ENCODE results near the gene ARHGAP5. TPM values are rescaled to one million over a fixed set of nuclear protein-coding genes. Genes with fewer than 3 reads are reported as not detected.

ARHGAP5 gene
- total and polyA plus RNA-seq, 3 experiments from 2014 or later = 15.9 to 38.2 (median 37.9) TPM

GRCh38 chr14:32171469-32171868 is 94.4 kb downstream of the ARHGAP5 start:
- Mint-ChIP-seq H3K27me3 (peaks cover 0 to 6% of the 10 kb centered on the region in 2 donors), H3K27ac (no peak overlapping the region)

GRCh38 chr14:32183151-32184058 is 106.3 kb downstream of the ARHGAP5 start:
- ChIA-PET CTCF (no interaction called here), POLR2A (no interaction called here)
- H3K4me1 ChIP-seq (ENCODE audit: insufficient read depth, low read length) = no peaks in the 10 kb centered on the region
- Mint-ChIP-seq H3K9me3 (peaks cover 7 to 25% (median 20%) of the 10 kb centered on the region in 5 donors), H3K4me3 (no peak overlapping the region), H3K4me1 (no peaks in the 10 kb centered on the region), H3K27me3 (peaks cover 9 to 46% of the 10 kb centered on the region in 2 donors), H3K36me3 (no peaks in the 10 kb centered on the region), H3K27ac (no peak overlapping the region)
- DNase-seq = no peak
- no peaks in the 10 kb centered on the region for H3K27me3 ChIP-seq (ENCODE audit: insufficient read depth, low read length, poor library complexity, severe bottlenecking)
- H3K36me3 ChIP-seq (ENCODE audit: insufficient read depth, low read length) = no peaks in the 10 kb centered on the region
- H3K27ac ChIP-seq (ENCODE audit: low read depth, low read length) = no peak overlapping the region
- no peaks in the 10 kb centered on the region for H3K9me3 ChIP-seq (ENCODE audit: low read length)
- H3K4me3 ChIP-seq (ENCODE audit: low read length) = no peak overlapping the region

More at GRCh38 chr14:32171469-32171868, 94.4 kb downstream of the ARHGAP5 start:
- CTCF ChIA-PET = no interaction called here
- Histone ChIP-seq H3K9me3 (ENCODE audit: low read length) (no peaks in the 10 kb centered on the region), H3K4me3 (ENCODE audit: low read length) (no peak overlapping the region), H3K4me1 (ENCODE audit: insufficient read depth, low read length) (no peaks in the 10 kb centered on the region), H3K36me3 (ENCODE audit: insufficient read depth, low read length) (no peaks in the 10 kb centered on the region), H3K27ac (ENCODE audit: low read depth, low read length) (no peak overlapping the region), H3K27me3 (ENCODE audit: insufficient read depth, low read length, poor library complexity, severe bottlenecking) (no peaks in the 10 kb centered on the region)
- DNase-seq = no peak
- H3K36me3 Mint-ChIP-seq = no peaks in the 10 kb centered on the region
- no peaks in the 10 kb centered on the region for H3K9me3 Mint-ChIP-seq
- H3K4me3 Mint-ChIP-seq = no peak overlapping the region
- POLR2A ChIA-PET = no interaction called here
- H3K4me1 Mint-ChIP-seq = no peaks in the 10 kb centered on the region

GRCh38 chr14:32185097-32185496 is 108.0 kb downstream of the ARHGAP5 start:
- H3K27ac Mint-ChIP-seq = no peak overlapping the region
- POLR2A ChIA-PET = no interaction called here
- Histone ChIP-seq H3K9me3 (ENCODE audit: low read length) (no peaks in the 10 kb centered on the region), H3K36me3 (ENCODE audit: insufficient read depth, low read length) (no peaks in the 10 kb centered on the region), H3K27ac (ENCODE audit: low read depth, low read length) (no peak overlapping the region), H3K27me3 (ENCODE audit: insufficient read depth, low read length, poor library complexity, severe bottlenecking) (no peaks in the 10 kb centered on the region), H3K4me3 (ENCODE audit: low read length) (no peak overlapping the region), H3K4me1 (ENCODE audit: insufficient read depth, low read length) (no peaks in the 10 kb centered on the region)
- CTCF ChIA-PET = no interaction called here
- H3K4me1 Mint-ChIP-seq = no peaks in the 10 kb centered on the region
- no peak overlapping the region for H3K4me3 Mint-ChIP-seq
- H3K9me3 Mint-ChIP-seq = peaks cover 7 to 20% (median 16%) of the 10 kb centered on the region in 5 donors
- H3K36me3 Mint-ChIP-seq = no peaks in the 10 kb centered on the region
- no peak for DNase-seq
- peaks cover 13 to 42% of the 10 kb centered on the region in 2 donors for H3K27me3 Mint-ChIP-seq

GRCh38 chr14:32186248-32186647 is 109.1 kb downstream of the ARHGAP5 start:
- no peaks in the 10 kb centered on the region for H3K27me3 ChIP-seq (ENCODE audit: insufficient read depth, low read length, poor library complexity, severe bottlenecking)
- DNase-seq = no peak
- ChIA-PET CTCF (no interaction called here), POLR2A (no interaction called here)
- H3K27ac ChIP-seq (ENCODE audit: low read depth, low read length) = no peak overlapping the region
- no peak overlapping the region for H3K27ac Mint-ChIP-seq
- H3K4me1 ChIP-seq (ENCODE audit: insufficient read depth, low read length) = no peaks in the 10 kb centered on the region
- H3K36me3 Mint-ChIP-seq = no peaks in the 10 kb centered on the region
- no peaks in the 10 kb centered on the region for H3K9me3 ChIP-seq (ENCODE audit: low read length)
- H3K9me3 Mint-ChIP-seq = peaks cover 7 to 19% (median 13%) of the 10 kb centered on the region in 5 donors
- no peaks in the 10 kb centered on the region for H3K4me1 Mint-ChIP-seq
- no peak overlapping the region for H3K4me3 Mint-ChIP-seq
- peaks cover 13 to 40% of the 10 kb centered on the region in 2 donors for H3K27me3 Mint-ChIP-seq
- no peaks in the 10 kb centered on the region for H3K36me3 ChIP-seq (ENCODE audit: insufficient read depth, low read length)
- no peak overlapping the region for H3K4me3 ChIP-seq (ENCODE audit: low read length)

- no peaks in the 10 kb centered on the region for H3K4me1 ChIP-seq (ENCODE audit: insufficient read depth, low read length)
- H3K4me3 ChIP-seq (ENCODE audit: low read length) = no peak overlapping the region
- H3K36me3 ChIP-seq (ENCODE audit: insufficient read depth, low read length) = no peaks in the 10 kb centered on the region
- no peak overlapping the region for H3K27ac ChIP-seq (ENCODE audit: low read depth, low read length)
- ChIA-PET CTCF (no interaction called here), POLR2A (no interaction called here)
- no peaks in the 10 kb centered on the region for H3K9me3 ChIP-seq (ENCODE audit: low read length)
- DNase-seq = no peak
- H3K27me3 Mint-ChIP-seq = peaks cover 16 to 41% of the 10 kb centered on the region in 2 donors
- H3K9me3 Mint-ChIP-seq = peaks cover 6 to 15% (median 11%) of the 10 kb centered on the region in 5 donors
- no peak overlapping the region for H3K4me3 Mint-ChIP-seq
- no peaks in the 10 kb centered on the region for H3K27me3 ChIP-seq (ENCODE audit: insufficient read depth, low read length, poor library complexity, severe bottlenecking)
- no peaks in the 10 kb centered on the region for H3K36me3 Mint-ChIP-seq
- H3K27ac Mint-ChIP-seq = no peak overlapping the region
- no peaks in the 10 kb centered on the region for H3K4me1 Mint-ChIP-seq
Observed at GRCh38 chr14:32189811-32190210, 112.7 kb downstream of the ARHGAP5 start.

- H3K27ac ChIP-seq (ENCODE audit: low read depth, low read length) = no peak overlapping the region
- DNase-seq = no peak
- no peak overlapping the region for H3K4me3 ChIP-seq (ENCODE audit: low read length)
- H3K27me3 Mint-ChIP-seq = peaks cover 13 to 39% of the 10 kb centered on the region in 2 donors
- H3K4me1 ChIP-seq (ENCODE audit: insufficient read depth, low read length) = no peaks in the 10 kb centered on the region
- H3K9me3 Mint-ChIP-seq = peaks cover 0 to 9% (median 4%) of the 10 kb centered on the region in 5 donors
- no peak overlapping the region for H3K27ac Mint-ChIP-seq
- no peak overlapping the region for H3K4me3 Mint-ChIP-seq
- H3K27me3 ChIP-seq (ENCODE audit: insufficient read depth, low read length, poor library complexity, severe bottlenecking) = no peaks in the 10 kb centered on the region
- H3K36me3 ChIP-seq (ENCODE audit: insufficient read depth, low read length) = no peaks in the 10 kb centered on the region
- H3K36me3 Mint-ChIP-seq = no peaks in the 10 kb centered on the region
- no peaks in the 10 kb centered on the region for H3K4me1 Mint-ChIP-seq
- no peaks in the 10 kb centered on the region for H3K9me3 ChIP-seq (ENCODE audit: low read length)
- CTCF ChIA-PET = no interaction called here
- POLR2A ChIA-PET = no interaction called here
Observed at GRCh38 chr14:32190673-32191072, 113.6 kb downstream of the ARHGAP5 start.

- no peak overlapping the region for H3K4me3 ChIP-seq (ENCODE audit: low read length)
- ChIA-PET POLR2A (no interaction called here), CTCF (no interaction called here)
- H3K4me1 ChIP-seq (ENCODE audit: insufficient read depth, low read length) = no peaks in the 10 kb centered on the region
- no peak overlapping the region for H3K27ac Mint-ChIP-seq
- H3K27me3 ChIP-seq (ENCODE audit: insufficient read depth, low read length, poor library complexity, severe bottlenecking) = no peaks in the 10 kb centered on the region
- H3K9me3 Mint-ChIP-seq = no peaks in the 10 kb centered on the region
- no peak for DNase-seq
- H3K27ac ChIP-seq (ENCODE audit: low read depth, low read length) = no peak overlapping the region
- no peak overlapping the region for H3K4me3 Mint-ChIP-seq
- H3K27me3 Mint-ChIP-seq = peaks cover 9 to 38% of the 10 kb centered on the region in 2 donors
- H3K36me3 Mint-ChIP-seq = no peaks in the 10 kb centered on the region
- H3K9me3 ChIP-seq (ENCODE audit: low read length) = no peaks in the 10 kb centered on the region
- no peaks in the 10 kb centered on the region for H3K4me1 Mint-ChIP-seq
- H3K36me3 ChIP-seq (ENCODE audit: insufficient read depth, low read length) = no peaks in the 10 kb centered on the region
Observed at GRCh38 chr14:32192712-32193373, 115.7 kb downstream of the ARHGAP5 start.

GRCh38 chr14:32193532-32193931 is 116.4 kb downstream of the ARHGAP5 start:
- Histone ChIP-seq H3K27ac (ENCODE audit: low read depth, low read length) (no peak overlapping the region), H3K4me3 (ENCODE audit: low read length) (no peak overlapping the region), H3K36me3 (ENCODE audit: insufficient read depth, low read length) (no peaks in the 10 kb centered on the region), H3K27me3 (ENCODE audit: insufficient read depth, low read length, poor library complexity, severe bottlenecking) (no peaks in the 10 kb centered on the region), H3K4me1 (ENCODE audit: insufficient read depth, low read length) (no peaks in the 10 kb centered on the region), H3K9me3 (ENCODE audit: low read length) (no peaks in the 10 kb centered on the region)
- no peak for DNase-seq
- CTCF ChIA-PET = no interaction called here
- Mint-ChIP-seq H3K36me3 (no peaks in the 10 kb centered on the region), H3K4me3 (no peak overlapping the region), H3K27ac (no peak overlapping the region), H3K9me3 (no peaks in the 10 kb centered on the region), H3K4me1 (no peaks in the 10 kb centered on the region), H3K27me3 (peaks cover 9 to 38% of the 10 kb centered on the region in 2 donors)
- POLR2A ChIA-PET = no interaction called here
